Thymus (tissue), 14 donors: Measurements from ENCODE around the gene GNGT2. TPM values are rescaled to one million over a fixed set of nuclear protein-coding genes. Genes with fewer than 3 reads are reported as not detected.

Experiments used
- DNase-seq, 9 donors: peaks; one replicate each; pipeline ENCODE4 v3.0.0-alpha.2; 2013; ENCODE audit warnings: low spot score in 9 of 9, low read depth in 6 of 9, missing footprints in 1 of 9
- H3K27ac ChIP-seq, 2 donors: one replicate each; pipeline ENCODE4 v1.5.1; 2013; ENCODE audit warnings: control low read depth in 1 of 2, low read depth in 1 of 2, low read length in 1 of 2, mild to moderate bottlenecking in 1 of 2, moderate library complexity in 1 of 2
- H3K27me3 ChIP-seq, 2 donors: one replicate each; pipeline ENCODE4 v1.5.1; 2013; ENCODE audit warnings: low read length in 1 of 2; ENCODE audit not compliant: control insufficient read depth in 2 of 2, insufficient read depth in 1 of 2
- H3K36me3 ChIP-seq, 2 donors: one replicate each; pipeline ENCODE4 v1.5.1; 2013; ENCODE audit warnings: low read length in 1 of 2, mild to moderate bottlenecking in 1 of 2, moderate library complexity in 1 of 2; ENCODE audit not compliant: control insufficient read depth in 2 of 2, insufficient read depth in 2 of 2
- H3K4me1 ChIP-seq, 2 donors: one replicate each; pipeline ENCODE4 v1.5.1; 2013; ENCODE audit warnings: low read length in 2 of 2; ENCODE audit not compliant: control insufficient read depth in 2 of 2, insufficient read depth in 2 of 2
- H3K4me3 ChIP-seq, 2 donors: one replicate each; pipeline ENCODE4 v1.5.1; 2013; ENCODE audit warnings: low read length in 2 of 2, control low read depth in 1 of 2, mild to moderate bottlenecking in 1 of 2
- H3K9me3 ChIP-seq, 2 donors: one replicate each; pipeline ENCODE4 v1.5.1; 2013; ENCODE audit warnings: low read length in 1 of 2, mild to moderate bottlenecking in 1 of 2; ENCODE audit not compliant: control insufficient read depth in 2 of 2, insufficient read depth in 1 of 2
- WGBS: extraction: QIAGEN DNeasy Blood & Tissue Kit; methylation state at CpG from one replicate; pipeline ENCODE4 v1.1.7; 2013; 5-methylcytosine and 5-hydroxymethylcytosine counted together
- long read RNA-seq, 10 donors: transcript quantifications; one replicate each; lab custom pipeline, GENCODE V29; 2026
- polyA plus RNA-seq: library from polyadenylated mRNA; stranded (reverse); fragments of 200-250 nt; gene quantifications from one replicate; pipeline ENCODE4 v1.2.3, GENCODE V29; 2013
- total RNA-seq: library from RNA; stranded (reverse); fragments of 120-200 nt; gene quantifications from one replicate; pipeline ENCODE4 v1.2.4, GENCODE V29; 2013
- donor health status: healthy.

GNGT2 gene
- total RNA-seq (6.9 TPM), polyA plus RNA-seq (10.8 TPM)
- long read RNA-seq, donor 1 = 0 reads
- long read RNA-seq, donor 2 = 0 reads
- long read RNA-seq, donor 3, partial matches to known transcripts = 0 of 2 reads
- long read RNA-seq, donor 3, other reads (novel, unspliced or antisense) = 0 of 2 reads
- long read RNA-seq, donor 4, partial matches to known transcripts = 0 of 1 reads
- long read RNA-seq, donor 4, other reads (novel, unspliced or antisense) = 0 of 1 reads
- long read RNA-seq, donor 5, transcript GNGT2-203 (4 exons, 585 nt) = major isoform, 5 of 31 reads
- long read RNA-seq, donor 5, partial matches to known transcripts = 12 of 31 reads
- long read RNA-seq, donor 5, other reads (novel, unspliced or antisense) = 13 of 31 reads
- long read RNA-seq, donor 6, partial matches to known transcripts = 13 of 13 reads
- long read RNA-seq, donor 6, other reads (novel, unspliced or antisense) = 0 of 13 reads
- long read RNA-seq, donor 7 = 0 reads
- long read RNA-seq, donor 8, partial matches to known transcripts = 0 of 2 reads
- long read RNA-seq, donor 8, other reads (novel, unspliced or antisense) = 0 of 2 reads
- long read RNA-seq, donor 9, partial matches to known transcripts = 0 of 1 reads
- long read RNA-seq, donor 9, other reads (novel, unspliced or antisense) = 0 of 1 reads
- long read RNA-seq, donor 10 = 0 reads

DNA sequence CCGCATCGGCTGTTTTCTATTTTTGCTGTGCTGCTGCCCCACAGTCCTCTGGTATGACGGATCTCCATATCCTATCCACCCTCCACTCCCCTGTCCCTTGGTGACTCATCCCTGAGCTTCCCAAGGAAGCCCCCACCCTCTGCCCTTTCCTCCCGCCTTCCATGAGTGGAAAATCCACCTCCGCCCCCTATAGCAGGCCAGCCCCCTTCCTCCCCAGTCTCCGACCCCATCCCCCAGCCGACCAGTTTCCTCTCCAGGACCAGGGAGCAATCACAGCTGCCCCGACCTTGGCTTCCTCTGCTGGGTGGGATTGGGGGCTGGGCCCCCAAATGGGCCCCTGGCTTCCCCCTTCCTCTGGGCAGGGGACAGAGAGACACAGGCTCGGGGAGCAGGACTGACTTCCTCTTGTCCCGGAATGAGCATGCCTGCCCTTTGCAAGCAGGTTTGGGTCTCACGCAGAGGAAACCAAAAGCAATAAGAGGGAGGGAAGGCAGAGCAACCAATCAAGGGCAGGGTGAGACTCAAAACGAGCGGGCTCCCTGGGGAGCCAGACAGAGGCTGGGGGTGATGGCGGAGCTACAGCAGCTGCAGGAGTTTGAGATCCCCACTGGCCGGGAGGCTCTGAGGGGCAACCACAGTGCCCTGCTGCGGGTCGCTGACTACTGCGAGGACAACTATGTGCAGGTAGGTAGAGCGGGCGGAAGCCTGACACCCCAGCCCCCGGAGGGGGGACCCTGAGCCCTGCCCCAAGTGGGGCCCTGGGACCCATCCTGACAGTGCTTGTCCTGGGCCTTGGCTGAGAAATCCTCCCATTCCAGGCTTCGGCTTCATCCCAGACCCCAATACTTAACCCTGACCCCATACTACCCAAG, at the start of gene GNGT2, which contains the start of gene ABI3:
TSS of gene GNGT2 (minus strand) at position 417 of the 872 bp plus-strand sequence. CDS start 3,152 bp downstream, outside the sequence.
TSS of gene ABI3 (plus strand) at position 550 of the 872 bp plus-strand sequence. CDS start at position 568, 18 bp downstream.
- Histone ChIP-seq H3K4me3 (peak within 1 kb of the TSS; percentile 46 to 52), H3K9me3 (no peaks in the 10 kb centered on the region), H3K27me3 (no peaks in the 10 kb centered on the region), H3K27ac (peak within 1 kb of the TSS; percentile 44 to 78), H3K36me3 (peaks cover 0 to 4% of the 10 kb centered on the region in 2 donors), H3K4me1 (peaks cover 16 to 54% of the 10 kb centered on the region in 2 donors)
- WGBS = 32% methylated on average over 22 of the region's 22 CpGs
- DNase-seq = peak in 4 of 9 donors; percentile 59 to 85 (median 68)

DNA sequence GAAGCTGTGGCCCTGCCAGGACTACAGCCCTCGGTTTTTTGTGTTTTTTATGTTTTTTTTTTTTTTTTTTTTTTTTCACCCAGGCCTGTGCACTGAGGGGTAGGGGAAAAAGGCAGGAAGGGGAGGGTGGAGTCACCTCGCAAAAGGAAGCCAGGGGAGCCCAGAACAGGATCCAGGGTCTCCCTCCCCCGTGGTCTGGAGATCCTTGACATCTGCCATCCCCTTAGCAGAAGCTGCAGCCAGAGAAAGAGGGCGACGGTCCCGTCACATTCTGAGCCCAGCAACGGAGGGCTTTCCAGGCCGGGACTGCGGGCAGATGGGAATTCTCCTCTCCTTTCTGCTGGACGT, 49.3 kb upstream of the GNGT2 start:
- H3K4me3 ChIP-seq = peak overlapping the region in 1 of 2 donors; percentile 48
- H3K27me3 ChIP-seq = peaks cover 23 to 47% of the 10 kb centered on the region in 2 donors
- 7% methylated on average over 10 of the region's 10 CpGs for WGBS

DNA sequence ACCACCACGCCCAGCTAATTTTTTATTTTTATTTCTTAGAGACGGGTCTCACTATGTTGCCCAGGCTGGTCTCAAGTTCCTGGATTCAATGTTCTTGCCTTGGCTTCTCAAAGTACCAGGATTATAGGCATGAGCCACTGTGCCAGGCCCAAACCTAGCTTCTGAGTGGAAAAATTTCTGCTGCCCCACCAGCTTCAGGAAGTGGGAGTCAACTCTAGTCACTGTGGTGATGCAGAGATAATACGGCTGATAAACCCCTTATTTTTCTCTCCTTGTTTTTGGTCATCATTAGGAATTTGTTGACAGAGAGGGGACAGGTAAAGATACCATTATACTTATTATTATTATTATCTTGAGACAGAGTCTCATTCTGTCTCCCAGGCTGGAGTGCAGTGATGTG, 48.0 kb upstream of the GNGT2 start:
- H3K4me1 ChIP-seq = peaks cover 4 to 9% of the 10 kb centered on the region in 2 donors
- H3K9me3 ChIP-seq = no peaks in the 10 kb centered on the region
- WGBS = 94% methylated on average over 3 of the region's 3 CpGs
- H3K36me3 ChIP-seq = no peaks in the 10 kb centered on the region
- DNase-seq = no peak
- H3K4me3 ChIP-seq = no peak overlapping the region
- peaks cover 23 to 49% of the 10 kb centered on the region in 2 donors for H3K27me3 ChIP-seq
- H3K27ac ChIP-seq = no peak overlapping the region

More for the DNA sequence above, 49.3 kb upstream of the GNGT2 start:
- no peak overlapping the region for H3K27ac ChIP-seq
- peaks cover 4 to 9% of the 10 kb centered on the region in 2 donors for H3K4me1 ChIP-seq
- H3K9me3 ChIP-seq = no peaks in the 10 kb centered on the region
- H3K36me3 ChIP-seq = no peaks in the 10 kb centered on the region
- DNase-seq = no peak

DNA sequence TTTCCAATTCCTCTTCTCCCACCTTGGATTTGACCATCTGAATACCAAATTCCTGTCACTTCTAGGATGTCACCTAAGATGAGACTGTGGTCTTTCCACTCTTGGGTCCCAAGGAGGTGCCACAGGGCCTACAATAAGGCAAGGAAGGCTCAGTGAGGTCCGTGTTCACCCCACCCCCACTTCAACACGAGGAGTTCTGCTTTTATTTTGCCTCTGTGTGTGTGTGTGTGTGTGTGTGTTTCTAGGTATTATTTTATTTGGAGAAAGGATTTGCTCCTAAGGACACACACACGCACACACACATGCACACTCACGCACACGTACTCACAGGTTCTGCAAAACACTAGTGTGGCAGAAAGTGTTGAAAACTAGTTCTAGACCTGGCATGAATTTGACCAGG, 44.8 kb upstream of the GNGT2 start:
- Histone ChIP-seq H3K4me3 (no peak overlapping the region), H3K36me3 (no peaks in the 10 kb centered on the region), H3K27ac (no peak overlapping the region), H3K9me3 (no peaks in the 10 kb centered on the region), H3K27me3 (peaks cover 14 to 26% of the 10 kb centered on the region in 2 donors), H3K4me1 (peaks cover 3 to 5% of the 10 kb centered on the region in 2 donors)
- DNase-seq = no peak
- 66% methylated on average over 5 of the region's 5 CpGs for WGBS

DNA sequence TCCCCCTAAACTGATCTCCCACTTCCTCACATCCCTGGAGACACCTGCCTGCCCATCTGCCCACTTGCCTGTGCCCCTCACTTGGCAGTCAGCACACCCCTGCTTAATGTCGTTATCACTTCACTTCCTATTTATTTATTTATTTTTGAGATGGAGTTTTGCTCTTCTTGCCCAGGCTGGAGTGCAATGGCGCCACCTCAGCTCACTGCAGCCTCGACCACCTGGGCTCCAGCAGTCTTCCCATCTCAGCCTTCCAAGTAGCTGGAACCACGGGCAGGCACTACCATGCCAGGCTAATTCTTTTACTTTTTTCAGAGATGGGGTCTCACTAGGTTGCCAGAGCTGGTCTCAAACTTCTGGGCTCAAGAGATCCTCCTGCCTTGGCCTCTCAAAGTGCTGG, 43.7 kb upstream of the GNGT2 start:
- Histone ChIP-seq H3K27me3 (peaks cover 4 to 22% of the 10 kb centered on the region in 2 donors), H3K36me3 (no peaks in the 10 kb centered on the region), H3K27ac (no peak overlapping the region), H3K9me3 (no peaks in the 10 kb centered on the region), H3K4me3 (no peak overlapping the region), H3K4me1 (no peaks in the 10 kb centered on the region)
- WGBS = 86% methylated on average over 4 of the region's 4 CpGs
- DNase-seq = no peak

DNA sequence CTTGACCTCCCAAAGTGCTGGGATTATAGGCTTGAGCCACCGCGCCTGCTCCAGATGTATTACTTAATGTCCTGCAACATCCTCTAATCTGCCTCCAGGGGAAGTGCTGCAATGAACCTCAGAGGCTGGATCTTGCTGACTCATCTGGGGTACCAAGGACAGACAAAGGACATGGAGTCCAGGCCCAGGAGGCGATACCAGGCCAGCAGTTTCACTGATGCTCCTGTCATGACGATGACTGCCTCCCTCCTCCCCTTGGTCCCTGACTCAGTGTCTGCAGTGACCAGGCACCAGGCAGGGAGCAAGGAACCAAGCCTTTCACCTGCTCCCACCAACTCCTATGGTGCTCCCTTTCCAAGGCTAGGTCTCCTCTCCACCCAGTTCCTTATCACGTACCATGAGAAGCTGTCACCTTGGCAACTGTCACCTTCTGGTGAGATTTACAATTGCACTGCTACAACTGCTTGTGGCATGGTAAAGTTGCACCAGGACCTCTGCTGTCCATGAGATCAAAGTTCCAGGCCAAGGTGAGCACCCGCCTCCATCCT, 41.8 kb upstream of the GNGT2 start:
- no peaks in the 10 kb centered on the region for H3K9me3 ChIP-seq
- 92% methylated on average over 6 of the region's 6 CpGs for WGBS
- H3K27me3 ChIP-seq = peaks cover 0 to 16% of the 10 kb centered on the region in 2 donors
- H3K4me1 ChIP-seq = no peaks in the 10 kb centered on the region
- H3K27ac ChIP-seq = no peak overlapping the region
- no peak for DNase-seq
- H3K36me3 ChIP-seq = no peaks in the 10 kb centered on the region
- no peak overlapping the region for H3K4me3 ChIP-seq

DNA sequence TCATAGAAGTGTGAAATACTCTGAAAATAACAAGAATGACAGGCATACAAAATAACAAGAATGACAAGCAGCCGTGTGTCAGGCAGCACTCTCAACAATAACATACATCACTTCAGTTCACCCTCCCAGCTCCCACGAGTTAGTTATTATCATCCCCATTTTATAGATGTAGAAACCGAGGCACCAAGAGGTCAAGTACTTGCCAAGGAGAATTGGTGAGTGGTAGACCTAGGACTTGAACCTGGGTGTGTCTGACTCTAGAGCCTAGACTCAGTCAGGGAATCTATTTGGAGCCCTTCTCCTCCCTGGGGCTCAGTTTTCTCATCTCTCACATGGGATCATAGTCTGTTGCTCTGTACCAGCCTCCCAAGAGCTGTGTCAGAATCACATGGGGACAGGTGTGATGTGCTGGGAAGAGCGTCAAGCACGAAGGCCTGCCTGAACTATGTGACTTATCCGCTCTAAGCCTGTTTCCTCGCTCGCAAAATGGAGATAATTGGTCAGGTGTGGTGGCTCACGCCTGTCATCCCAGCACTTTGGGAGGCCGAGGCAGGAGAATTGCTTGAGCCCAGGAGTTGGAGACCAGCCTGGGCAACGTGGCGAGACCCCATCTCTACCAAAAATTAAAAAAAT, 39.6 kb upstream of the GNGT2 start:
- Histone ChIP-seq H3K27me3 (peaks cover 0 to 16% of the 10 kb centered on the region in 2 donors), H3K27ac (no peak overlapping the region), H3K9me3 (no peaks in the 10 kb centered on the region), H3K4me1 (no peaks in the 10 kb centered on the region), H3K4me3 (no peak overlapping the region), H3K36me3 (no peaks in the 10 kb centered on the region)
- no peak for DNase-seq
- WGBS = 94% methylated on average over 12 of the region's 12 CpGs

DNA sequence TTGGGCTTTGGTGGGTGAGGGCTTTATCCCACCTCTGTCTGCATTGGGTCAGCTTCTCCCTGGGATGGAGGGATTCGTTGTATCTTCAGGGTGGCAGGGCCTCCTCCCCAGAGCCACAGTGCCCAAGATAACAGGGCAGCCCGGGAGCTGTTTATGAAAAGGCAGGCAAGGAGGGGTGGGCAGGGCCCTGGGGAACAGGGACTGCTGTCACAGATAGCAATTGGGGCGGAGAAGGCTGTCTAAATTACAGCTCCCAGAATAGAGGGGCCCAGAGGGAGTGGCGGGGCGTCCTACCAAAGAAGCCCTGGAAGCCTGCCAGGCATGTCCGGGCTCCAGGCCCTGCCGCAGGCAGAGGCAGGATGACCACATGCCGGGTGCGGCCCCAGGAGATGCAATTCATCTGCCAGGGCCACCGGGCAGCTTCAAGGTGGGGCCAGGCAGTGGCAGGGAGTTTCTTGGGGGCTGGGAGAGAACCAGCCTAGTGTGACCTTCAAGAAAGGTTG, 39.0 kb upstream of the GNGT2 start:
- Histone ChIP-seq H3K27me3 (peaks cover 0 to 16% of the 10 kb centered on the region in 2 donors), H3K9me3 (no peaks in the 10 kb centered on the region), H3K4me1 (no peaks in the 10 kb centered on the region), H3K4me3 (no peak overlapping the region), H3K27ac (no peak overlapping the region), H3K36me3 (no peaks in the 10 kb centered on the region)
- DNase-seq = no peak
- 92% methylated on average over 10 of the region's 10 CpGs for WGBS
